ENCODE measurements around the gene TNFRSF19.

Gene TNFRSF19

GRCh38 chr13:23579896-23580683 lies 9.9 kb downstream of the TNFRSF19 start:
- Histone ChIP-seq H4K91ac (ENCODE audit: low read depth, low read length, poor library complexity) (no peak overlapping the region), H2BK5ac (ENCODE audit: low read length) (no peak overlapping the region), H2BK120ac (ENCODE audit: low read depth, low read length) (no peak overlapping the region), H4K8ac (ENCODE audit: low read depth, low read length) (no peak overlapping the region), H3K18ac (ENCODE audit: low read length) (peak overlapping the region; percentile 91), H2AK5ac (ENCODE audit: low read depth, low read length) (no peak overlapping the region), H2BK12ac (ENCODE audit: low read length) (no peak overlapping the region), H3K4me2 (ENCODE audit: insufficient read depth, low read length, poor library complexity, severe bottlenecking) (peak overlapping the region; percentile 97), H3K4me3 (ENCODE audit: low read length in 2 of 2) (peak overlapping the region; percentile 81 to 100), H3K79me1 (ENCODE audit: low read depth, low read length) (no peaks in the 10 kb centered on the region), H3K9me3 (replicated peaks in 1 of 2; ENCODE audit: control insufficient read depth in 2 of 2, insufficient read depth in 1 of 2, low read depth in 1 of 2, low read length in 2 of 2) (no peaks in the 10 kb centered on the region), H3K4me1 (ENCODE audit: control insufficient read depth in 2 of 2, insufficient read depth in 1 of 2, low read depth in 1 of 2, low read length in 2 of 2) (peaks cover 0 to 4% of the 10 kb centered on the region in 2 donors), H3K14ac (ENCODE audit: low read length) (no peak overlapping the region), H3K4ac (ENCODE audit: low read length) (no peak overlapping the region), H2BK15ac (ENCODE audit: low read length) (no peak overlapping the region), H3K27ac (replicated peaks; ENCODE audit: low read length) (no peak overlapping the region), H2AFZ (ENCODE audit: low read length) (peak overlapping the region; percentile 96), H3K36me3 (replicated peaks in 1 of 2; ENCODE audit: control insufficient read depth in 2 of 2, insufficient read depth in 2 of 2, low read length in 2 of 2) (no peaks in the 10 kb centered on the region), H3K27me3 (ENCODE audit: control insufficient read depth in 3 of 3, insufficient read depth in 3 of 3, low read depth in 1 of 3, low read length in 3 of 3) (peaks cover 0 to 28% (median 9%) of the 10 kb centered on the region in 3 experiments), H3K23ac (ENCODE audit: low read depth, low read length, poor library complexity) (no peak overlapping the region), H3K9ac (ENCODE audit: low read depth, low read length, poor library complexity) (no peak overlapping the region)
- no peak for DNase-seq (ENCODE audit: low spot score)
- WGBS, 2 donors (ENCODE audit: extremely low coverage in 2 of 2, insufficient read length in 2 of 2, insufficient replicate concordance in 1 of 2) = no CpG with 5 or more reads among the region's 22 CpGs

- Histone ChIP-seq H2BK5ac (ENCODE audit: low read length) (no peak overlapping the region), H3K27ac (replicated peaks; ENCODE audit: low read length) (no peak overlapping the region), H2AK5ac (ENCODE audit: low read depth, low read length) (no peak overlapping the region), H3K23ac (ENCODE audit: low read depth, low read length, poor library complexity) (no peak overlapping the region), H3K4me1 (ENCODE audit: control insufficient read depth in 2 of 2, insufficient read depth in 1 of 2, low read depth in 1 of 2, low read length in 2 of 2) (peaks cover 0 to 4% of the 10 kb centered on the region in 2 donors), H3K4ac (ENCODE audit: low read length) (no peak overlapping the region), H3K79me1 (ENCODE audit: low read depth, low read length) (no peaks in the 10 kb centered on the region), H2BK120ac (ENCODE audit: low read depth, low read length) (no peak overlapping the region), H2BK15ac (ENCODE audit: low read length) (no peak overlapping the region), H3K9me3 (replicated peaks in 1 of 2; ENCODE audit: control insufficient read depth in 2 of 2, insufficient read depth in 1 of 2, low read depth in 1 of 2, low read length in 2 of 2) (no peaks in the 10 kb centered on the region), H3K4me3 (ENCODE audit: low read length in 2 of 2) (no peak overlapping the region), H3K36me3 (replicated peaks in 1 of 2; ENCODE audit: control insufficient read depth in 2 of 2, insufficient read depth in 2 of 2, low read length in 2 of 2) (no peaks in the 10 kb centered on the region), H3K14ac (ENCODE audit: low read length) (no peak overlapping the region), H4K91ac (ENCODE audit: low read depth, low read length, poor library complexity) (no peak overlapping the region), H3K27me3 (ENCODE audit: control insufficient read depth in 3 of 3, insufficient read depth in 3 of 3, low read depth in 1 of 3, low read length in 3 of 3) (peaks cover 0 to 28% (median 9%) of the 10 kb centered on the region in 3 experiments), H3K9ac (ENCODE audit: low read depth, low read length, poor library complexity) (no peak overlapping the region), H2BK12ac (ENCODE audit: low read length) (no peak overlapping the region), H2AFZ (ENCODE audit: low read length) (no peak overlapping the region), H3K4me2 (ENCODE audit: insufficient read depth, low read length, poor library complexity, severe bottlenecking) (no peak overlapping the region), H4K8ac (ENCODE audit: low read depth, low read length) (no peak overlapping the region), H3K18ac (ENCODE audit: low read length) (no peak overlapping the region)
- DNase-seq (ENCODE audit: low spot score) = no peak
- WGBS, 2 donors (ENCODE audit: extremely low coverage in 2 of 2, insufficient read length in 2 of 2, insufficient replicate concordance in 1 of 2) = no CpG with 5 or more reads among the region's 1 CpG
These were observed 10.5 kb downstream of the TNFRSF19 start for GRCh38 chr13:23580684-23581060.

GRCh38 chr13:23583491-23583890 lies 13.3 kb downstream of the TNFRSF19 start:
- no peak overlapping the region for H3K4ac ChIP-seq (ENCODE audit: low read length)
- no peak overlapping the region for H2BK12ac ChIP-seq (ENCODE audit: low read length)
- no peak overlapping the region for H2AK5ac ChIP-seq (ENCODE audit: low read depth, low read length)
- H2BK5ac ChIP-seq (ENCODE audit: low read length) = no peak overlapping the region
- no peaks in the 10 kb centered on the region for H3K36me3 ChIP-seq (replicated peaks in 1 of 2; ENCODE audit: control insufficient read depth in 2 of 2, insufficient read depth in 2 of 2, low read length in 2 of 2)
- H2BK120ac ChIP-seq (ENCODE audit: low read depth, low read length) = no peak overlapping the region
- no peak overlapping the region for H3K14ac ChIP-seq (ENCODE audit: low read length)
- DNase-seq (ENCODE audit: low spot score) = no peak
- H3K18ac ChIP-seq (ENCODE audit: low read length) = no peak overlapping the region
- H4K8ac ChIP-seq (ENCODE audit: low read depth, low read length) = no peak overlapping the region
- H3K4me1 ChIP-seq (ENCODE audit: control insufficient read depth in 2 of 2, insufficient read depth in 1 of 2, low read depth in 1 of 2, low read length in 2 of 2) = peaks cover 0 to 3% of the 10 kb centered on the region in 2 donors
- no peak overlapping the region for H2AFZ ChIP-seq (ENCODE audit: low read length)
- H3K79me1 ChIP-seq (ENCODE audit: low read depth, low read length) = no peaks in the 10 kb centered on the region
- H3K9me3 ChIP-seq (replicated peaks in 1 of 2; ENCODE audit: control insufficient read depth in 2 of 2, insufficient read depth in 1 of 2, low read depth in 1 of 2, low read length in 2 of 2) = no peaks in the 10 kb centered on the region
- no peak overlapping the region for H3K4me2 ChIP-seq (ENCODE audit: insufficient read depth, low read length, poor library complexity, severe bottlenecking)
- H3K4me3 ChIP-seq (ENCODE audit: low read length in 2 of 2) = no peak overlapping the region
- no peak overlapping the region for H3K27ac ChIP-seq (replicated peaks; ENCODE audit: low read length)
- H2BK15ac ChIP-seq (ENCODE audit: low read length) = no peak overlapping the region
- H3K9ac ChIP-seq (ENCODE audit: low read depth, low read length, poor library complexity) = no peak overlapping the region
- H4K91ac ChIP-seq (ENCODE audit: low read depth, low read length, poor library complexity) = no peak overlapping the region
- H3K27me3 ChIP-seq (ENCODE audit: control insufficient read depth in 3 of 3, insufficient read depth in 3 of 3, low read depth in 1 of 3, low read length in 3 of 3) = peaks cover 0 to 17% (median 6%) of the 10 kb centered on the region in 3 experiments
- H3K23ac ChIP-seq (ENCODE audit: low read depth, low read length, poor library complexity) = no peak overlapping the region

- Histone ChIP-seq H3K9ac (ENCODE audit: low read depth, low read length, poor library complexity) (no peak overlapping the region), H3K27me3 (ENCODE audit: control insufficient read depth in 3 of 3, insufficient read depth in 3 of 3, low read depth in 1 of 3, low read length in 3 of 3) (peaks cover 0 to 16% (median 6%) of the 10 kb centered on the region in 3 experiments), H3K4ac (ENCODE audit: low read length) (no peak overlapping the region), H3K14ac (ENCODE audit: low read length) (no peak overlapping the region), H3K79me1 (ENCODE audit: low read depth, low read length) (no peaks in the 10 kb centered on the region), H3K4me2 (ENCODE audit: insufficient read depth, low read length, poor library complexity, severe bottlenecking) (no peak overlapping the region), H2BK5ac (ENCODE audit: low read length) (no peak overlapping the region), H2BK12ac (ENCODE audit: low read length) (no peak overlapping the region), H3K4me1 (ENCODE audit: control insufficient read depth in 2 of 2, insufficient read depth in 1 of 2, low read depth in 1 of 2, low read length in 2 of 2) (peaks cover 0 to 3% of the 10 kb centered on the region in 2 donors), H3K36me3 (replicated peaks in 1 of 2; ENCODE audit: control insufficient read depth in 2 of 2, insufficient read depth in 2 of 2, low read length in 2 of 2) (no peaks in the 10 kb centered on the region), H3K23ac (ENCODE audit: low read depth, low read length, poor library complexity) (no peak overlapping the region), H3K4me3 (ENCODE audit: low read length in 2 of 2) (no peak overlapping the region), H4K8ac (ENCODE audit: low read depth, low read length) (no peak overlapping the region), H4K91ac (ENCODE audit: low read depth, low read length, poor library complexity) (no peak overlapping the region), H3K18ac (ENCODE audit: low read length) (no peak overlapping the region), H3K9me3 (replicated peaks in 1 of 2; ENCODE audit: control insufficient read depth in 2 of 2, insufficient read depth in 1 of 2, low read depth in 1 of 2, low read length in 2 of 2) (no peaks in the 10 kb centered on the region), H2AFZ (ENCODE audit: low read length) (no peak overlapping the region), H3K27ac (replicated peaks; ENCODE audit: low read length) (no peak overlapping the region), H2AK5ac (ENCODE audit: low read depth, low read length) (no peak overlapping the region), H2BK15ac (ENCODE audit: low read length) (no peak overlapping the region), H2BK120ac (ENCODE audit: low read depth, low read length) (no peak overlapping the region)
- no peak for DNase-seq (ENCODE audit: low spot score)
- no CpG with 5 or more reads among the region's 2 CpGs for WGBS, 2 donors (ENCODE audit: extremely low coverage in 2 of 2, insufficient read length in 2 of 2, insufficient replicate concordance in 1 of 2)
These were observed 14.1 kb downstream of the TNFRSF19 start for GRCh38 chr13:23584275-23584674.

Measured in neuronal stem cell (in vitro differentiated cells).